IMR-90 (cell line): Measurements from ENCODE around the gene CDH23. TPM values are rescaled to one million over a fixed set of nuclear protein-coding genes. Genes with fewer than 3 reads are reported as not detected.

Experiments used
- ATAC-seq: fragments of 200-7000 bp; cut with Tn5 transposase; 2 replicates; pipeline ENCODE4 v1.9.1; 2020; ENCODE audit warnings: low read depth, mild to moderate bottlenecking, moderate library complexity
- BruUV-seq: library from RNA; stranded (reverse); fragments of 400-500 nt; replicated peaks from 2 replicates; lab custom pipeline; 2021; lab: Mats Ljungman, UMichigan
- CTCF ChIA-PET: fragments of 300-600 bp; formaldehyde crosslinking; extraction: SDS; loops from one replicate; lab custom pipeline; 2021; ENCODE audit warnings: antibody characterized with exemption; lab: Yijun Ruan, JAX
- POLR2A ChIA-PET: fragments of 300-600 bp; sonication (Branson Sonifier 250); formaldehyde crosslinking; loops from one replicate; lab custom pipeline; 2022; ENCODE audit warnings: antibody characterized with exemption; ENCODE audit not compliant: unreplicated experiment; lab: Charles Lee
- DNase-seq: peaks from one replicate; pipeline ENCODE4 v3.0.0; 2013
- H2AFZ ChIP-seq: replicated peaks from 2 replicates; pipeline ENCODE3; 2013; ENCODE audit warnings: low read length, mild to moderate bottlenecking; ENCODE audit not compliant: poor library complexity
- H2AK5ac ChIP-seq: 2 replicates; pipeline ENCODE4 v1.6.1; 2013; ENCODE audit warnings: low read depth, low read length, inconsistent platforms
- H2AK9ac ChIP-seq: replicated peaks from 2 replicates; pipeline ENCODE3; 2013; ENCODE audit warnings: mild to moderate bottlenecking, low read depth, low read length, moderate library complexity; ENCODE audit not compliant: poor library complexity
- H2BK120ac ChIP-seq: 2 replicates; pipeline ENCODE4 v1.6.1; 2013; ENCODE audit warnings: low read depth, low read length, inconsistent platforms
- H2BK15ac ChIP-seq: 3 replicates; pipeline ENCODE4 v1.6.1; 2013; ENCODE audit warnings: low read depth, low read length, inconsistent platforms
- H2BK20ac ChIP-seq: 2 replicates; pipeline ENCODE4 v1.6.1; 2013; ENCODE audit warnings: low read depth, mild to moderate bottlenecking, inconsistent platforms, low read length, moderate library complexity
- H2BK5ac ChIP-seq: 2 replicates; pipeline ENCODE4 v1.6.1; 2013; ENCODE audit warnings: mild to moderate bottlenecking, low read depth, low read length, inconsistent platforms; ENCODE audit not compliant: poor library complexity, severe bottlenecking
- H3K14ac ChIP-seq: replicated peaks from 2 replicates; pipeline ENCODE4 v1.6.1; 2013; ENCODE audit warnings: low read depth, low read length, inconsistent platforms
- H3K18ac ChIP-seq: 2 replicates; pipeline ENCODE4 v1.6.1; 2013; ENCODE audit warnings: low read depth, low read length, control low read depth
- H3K23ac ChIP-seq: 2 replicates; pipeline ENCODE4 v1.6.1; 2013; ENCODE audit warnings: low read depth, low read length, inconsistent platforms
- H3K27ac ChIP-seq: 2 replicates; pipeline ENCODE4 v1.5.1; 2013; ENCODE audit warnings: mild to moderate bottlenecking, control low read depth, low read length; ENCODE audit not compliant: insufficient read depth
- H3K27me3 ChIP-seq: 2 replicates; pipeline ENCODE4 v1.6.1; 2013; ENCODE audit warnings: low read length; ENCODE audit not compliant: control insufficient read depth, insufficient read depth
- H3K36me3 ChIP-seq: 2 replicates; pipeline ENCODE4 v1.6.1; 2013; ENCODE audit warnings: low read length, mixed read lengths; ENCODE audit not compliant: control insufficient read depth, insufficient read depth
- H3K4ac ChIP-seq: 2 replicates; pipeline ENCODE4 v1.6.1; 2013; ENCODE audit warnings: low read depth, low read length, inconsistent platforms
- H3K4me1 ChIP-seq: 2 replicates; pipeline ENCODE4 v1.6.1; 2013; ENCODE audit warnings: low read length, mixed read lengths; ENCODE audit not compliant: control insufficient read depth, insufficient read depth
- H3K4me2 ChIP-seq: 2 replicates; pipeline ENCODE4 v1.6.1; 2013; ENCODE audit warnings: low read depth, mild to moderate bottlenecking, control low read depth, low read length, moderate library complexity
- H3K4me3 ChIP-seq: 2 replicates; pipeline ENCODE4 v1.5.1; 2013; ENCODE audit warnings: low read depth, mild to moderate bottlenecking, control low read depth, low read length, moderate library complexity; ENCODE audit not compliant: insufficient read depth
- H3K56ac ChIP-seq: 2 replicates; pipeline ENCODE4 v1.6.1; 2013; ENCODE audit warnings: low read length, inconsistent platforms; ENCODE audit not compliant: insufficient read depth; ENCODE audit errors: extremely low read depth
- H3K79me1 ChIP-seq, 2 experiments: 2 replicates each; pipeline ENCODE4 v1.6.1; 2013; ENCODE audit warnings: low read length in 2 of 2, inconsistent platforms in 1 of 2, low read depth in 1 of 2
- H3K9ac ChIP-seq: 2 replicates; pipeline ENCODE4 v1.6.1; 2013; ENCODE audit warnings: low read depth, low read length, control low read depth
- H3K9me1 ChIP-seq: 2 replicates; pipeline ENCODE4 v1.6.1; 2013; ENCODE audit warnings: low read length, inconsistent platforms; ENCODE audit not compliant: insufficient read depth
- H3K9me3 ChIP-seq: 2 replicates; pipeline ENCODE4 v1.6.1; 2013; ENCODE audit warnings: low read length; ENCODE audit not compliant: control insufficient read depth, insufficient read depth
- H4K20me1 ChIP-seq: 2 replicates; pipeline ENCODE4 v1.6.1; 2013; ENCODE audit warnings: low read length, inconsistent platforms; ENCODE audit not compliant: insufficient read depth
- H4K5ac ChIP-seq: 2 replicates; pipeline ENCODE4 v1.6.1; 2013; ENCODE audit warnings: mild to moderate bottlenecking, low read depth, low read length, control low read depth
- H4K8ac ChIP-seq, 2 experiments: 2 replicates each; pipeline ENCODE4 v1.6.1; 2013; ENCODE audit warnings: low read depth in 2 of 2, low read length in 2 of 2, control low read depth in 1 of 2, inconsistent platforms in 1 of 2
- H4K91ac ChIP-seq: 2 replicates; pipeline ENCODE4 v1.6.1; 2013; ENCODE audit warnings: low read depth, low read length, inconsistent platforms; ENCODE audit not compliant: insufficient read depth
- BHLHE40 ChIP-seq: fragments of 150-350 bp; IDR thresholded peaks from 2 replicates; pipeline ENCODE4 v1.6.1; 2016; ENCODE audit warnings: mild to moderate bottlenecking, low read depth, low read length
- CEBPB ChIP-seq: IDR thresholded peaks from 2 replicates; pipeline ENCODE4 v1.6.1; 2012; ENCODE audit warnings: low read depth, low read length, improper control_type of control experiment
- CHD1 ChIP-seq: IDR thresholded peaks from 2 replicates; pipeline ENCODE4 v1.6.1; 2012; ENCODE audit warnings: low read depth, low read length, improper control_type of control experiment
- FOS ChIP-seq: fragments of 150-350 bp; IDR thresholded peaks from 2 replicates; pipeline ENCODE4 v1.6.1; 2016; ENCODE audit warnings: low read depth, low read length
- MAFK ChIP-seq: IDR thresholded peaks from 2 replicates; pipeline ENCODE4 v1.6.1; 2012; ENCODE audit warnings: low read depth, low read length, improper control_type of control experiment
- MAZ ChIP-seq: IDR thresholded peaks from 2 replicates; pipeline ENCODE4 v1.6.1; 2012; ENCODE audit warnings: low read depth, mild to moderate bottlenecking, low read length, improper control_type of control experiment, moderate library complexity, borderline replicate concordance
- MXI1 ChIP-seq: IDR thresholded peaks from 2 replicates; pipeline ENCODE4 v1.6.1; 2012; ENCODE audit warnings: low read depth, mild to moderate bottlenecking, low read length, moderate library complexity, borderline replicate concordance
- NFE2L2 ChIP-seq: fragments of 150-350 bp; IDR thresholded peaks from 2 replicates; pipeline ENCODE4 v1.6.1; 2016; ENCODE audit warnings: low read depth, mild to moderate bottlenecking, low read length
- POLR2A ChIP-seq: IDR thresholded peaks from 2 replicates; pipeline ENCODE4 v1.6.1; 2012; ENCODE audit warnings: mild to moderate bottlenecking, low read depth, low read length
- RAD21 ChIP-seq: IDR thresholded peaks from 2 replicates; pipeline ENCODE4 v1.6.1; 2012; ENCODE audit warnings: low read length, improper control_type of control experiment
- RCOR1 ChIP-seq: IDR thresholded peaks from 2 replicates; pipeline ENCODE4 v1.6.1; 2012; ENCODE audit warnings: mild to moderate bottlenecking, low read length, improper control_type of control experiment; ENCODE audit not compliant: insufficient replicate concordance
- RFX5 ChIP-seq: IDR thresholded peaks from 2 replicates; pipeline ENCODE4 v1.8.0; 2012; ENCODE audit warnings: low read depth, mild to moderate bottlenecking, low read length, moderate library complexity
- SMC3 ChIP-seq: fragments of 150-350 bp; IDR thresholded peaks from 2 replicates; pipeline ENCODE4 v1.6.1; 2016; ENCODE audit warnings: low read depth, mild to moderate bottlenecking, antibody characterized with exemption, low read length, moderate library complexity
- USF2 ChIP-seq: fragments of 150-350 bp; IDR thresholded peaks from 2 replicates; pipeline ENCODE4 v1.6.1; 2017; ENCODE audit warnings: mild to moderate bottlenecking, antibody characterized with exemption, low read length, low read depth
- WGBS, 2 experiments: methylation state at CpG; one replicate each; pipeline versions ENCODE4 v1.1.5 to v1.1.7; 2013; ENCODE audit warnings: missing lambda C conversion rate in 2 of 2; ENCODE audit not compliant: insufficient read length in 1 of 2; ENCODE audit errors: extremely low coverage in 2 of 2; 5-methylcytosine and 5-hydroxymethylcytosine counted together
- dilution Hi-C: fragments of 300-500 bp; cut with HindIII; formaldehyde crosslinking; loops from one replicate; pipeline ENCODE4 v1.14.3; 2018; ENCODE audit warnings: low sequenced_read_pairs; ENCODE audit not compliant: unreplicated experiment
- in situ Hi-C: fragments of 300-500 bp; cut with MboI; formaldehyde crosslinking; loops from 3 replicates; pipeline ENCODE4 v1.14.3; 2019; ENCODE audit warnings: low sequenced_read_pairs, inconsistent platforms, mixed read lengths
- intact Hi-C: fragments of 100-400 bp; cut with micrococcal nuclease; formaldehyde crosslinking; loops from 2 replicates; pipeline ENCODE4 v1.10.0; 2022
- polyA plus RNA-seq, 3 experiments: library from polyadenylated mRNA; depleted of rRNA; stranded (reverse); fragments of >200 nt; gene quantifications; 2 replicates each; pipeline ENCODE4 v1.2.3, GENCODE V29; 2012; ENCODE audit warnings: low replicate concordance in 1 of 3
- total RNA-seq: library from RNA; depleted of rRNA; stranded (reverse); fragments of >200 nt; gene quantifications from 2 replicates; pipeline ENCODE4 v1.2.3, GENCODE V29; 2012
- TF ChIP-seq, protein P1 (sequence below): fragments of 150-350 bp; IDR thresholded peaks from 2 replicates; pipeline ENCODE4 v1.6.1; 2016; ENCODE audit warnings: low read depth, mild to moderate bottlenecking, low read length, moderate library complexity, borderline replicate concordance
- TF ChIP-seq, protein P2 (sequence below): conservative IDR thresholded peaks from 2 replicates; pipeline ENCODE4 v1.5.1; 2012; ENCODE audit warnings: mild to moderate bottlenecking, low read depth, low read length, improper control_type of control experiment

The CDH23 gene
- total and polyA plus RNA-seq, 2 of the 4 experiments (the other 2 are of a cell fraction), result under 0.01 to 0.03 TPM

DNA sequence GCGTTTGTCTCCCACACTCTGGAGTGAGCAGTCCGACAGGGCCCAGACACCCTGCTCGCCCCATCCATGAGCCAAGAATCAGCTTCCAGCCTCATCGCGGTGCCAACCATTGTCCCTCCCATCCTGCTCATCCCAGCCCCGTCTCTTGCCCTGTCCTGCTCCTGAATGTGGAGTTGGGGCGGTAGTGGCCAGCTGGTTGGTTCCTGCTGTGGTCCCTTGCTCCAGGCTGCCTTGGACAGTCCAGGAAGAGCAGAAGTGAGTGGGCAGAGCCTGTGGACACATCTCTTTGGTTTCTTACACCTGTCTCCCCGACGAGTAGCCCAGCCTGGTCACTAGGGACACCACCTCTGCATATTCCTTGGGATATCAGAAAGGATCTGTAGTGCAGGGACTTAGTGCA, 63.9 kb downstream of the CDH23 start:
- Histone ChIP-seq H3K36me3 (no peaks in the 10 kb centered on the region), H3K9me3 (no peaks in the 10 kb centered on the region), H3K4ac (no peak overlapping the region), H4K5ac (no peak overlapping the region), H2AFZ (no peak overlapping the region), H2AK5ac (no peak overlapping the region), H4K8ac (no peak overlapping the region), H3K27me3 (peaks cover 32% of the 10 kb centered on the region), H3K27ac (no peak overlapping the region), H2BK120ac (no peak overlapping the region), H3K4me3 (no peak overlapping the region), H3K79me1 (no peaks in the 10 kb centered on the region), H2BK5ac (no peak overlapping the region), H4K91ac (no peak overlapping the region), H3K4me2 (no peak overlapping the region), H2AK9ac (no peak overlapping the region), H3K56ac (no peak overlapping the region), H4K20me1 (no peaks in the 10 kb centered on the region), H3K14ac (no peak overlapping the region), H3K23ac (no peak overlapping the region), H3K9ac (no peak overlapping the region), H2BK15ac (no peak overlapping the region), H3K18ac (no peak overlapping the region), H3K4me1 (no peaks in the 10 kb centered on the region), H3K9me1 (no peaks in the 10 kb centered on the region), H2BK20ac (no peak overlapping the region)
- WGBS, 2 experiments, result 60% methylated on average over 1 of the region's 9 CpGs; no CpG with 5 or more reads in 1 of the 2 experiments
- DNase-seq, result no peak
- no TSS peak for BruUV-seq
- POLR2A ChIA-PET, result no interaction called here
- TF ChIP-seq RCOR1 (no peak), POLR2A (no peak), USF2 (no peak), NFE2L2 (no peak), MAZ (no peak), CEBPB (no peak), CHD1 (no peak), FOS (no peak), MAFK (no peak), BHLHE40 (no peak), MXI1 (no peak), RAD21 (no peak), SMC3 (no peak), RFX5 (no peak)
- TF ChIP-seq, protein P1, sequence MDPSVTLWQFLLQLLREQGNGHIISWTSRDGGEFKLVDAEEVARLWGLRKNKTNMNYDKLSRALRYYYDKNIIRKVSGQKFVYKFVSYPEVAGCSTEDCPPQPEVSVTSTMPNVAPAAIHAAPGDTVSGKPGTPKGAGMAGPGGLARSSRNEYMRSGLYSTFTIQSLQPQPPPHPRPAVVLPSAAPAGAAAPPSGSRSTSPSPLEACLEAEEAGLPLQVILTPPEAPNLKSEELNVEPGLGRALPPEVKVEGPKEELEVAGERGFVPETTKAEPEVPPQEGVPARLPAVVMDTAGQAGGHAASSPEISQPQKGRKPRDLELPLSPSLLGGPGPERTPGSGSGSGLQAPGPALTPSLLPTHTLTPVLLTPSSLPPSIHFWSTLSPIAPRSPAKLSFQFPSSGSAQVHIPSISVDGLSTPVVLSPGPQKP, result no peak
- TF ChIP-seq, protein P2, sequence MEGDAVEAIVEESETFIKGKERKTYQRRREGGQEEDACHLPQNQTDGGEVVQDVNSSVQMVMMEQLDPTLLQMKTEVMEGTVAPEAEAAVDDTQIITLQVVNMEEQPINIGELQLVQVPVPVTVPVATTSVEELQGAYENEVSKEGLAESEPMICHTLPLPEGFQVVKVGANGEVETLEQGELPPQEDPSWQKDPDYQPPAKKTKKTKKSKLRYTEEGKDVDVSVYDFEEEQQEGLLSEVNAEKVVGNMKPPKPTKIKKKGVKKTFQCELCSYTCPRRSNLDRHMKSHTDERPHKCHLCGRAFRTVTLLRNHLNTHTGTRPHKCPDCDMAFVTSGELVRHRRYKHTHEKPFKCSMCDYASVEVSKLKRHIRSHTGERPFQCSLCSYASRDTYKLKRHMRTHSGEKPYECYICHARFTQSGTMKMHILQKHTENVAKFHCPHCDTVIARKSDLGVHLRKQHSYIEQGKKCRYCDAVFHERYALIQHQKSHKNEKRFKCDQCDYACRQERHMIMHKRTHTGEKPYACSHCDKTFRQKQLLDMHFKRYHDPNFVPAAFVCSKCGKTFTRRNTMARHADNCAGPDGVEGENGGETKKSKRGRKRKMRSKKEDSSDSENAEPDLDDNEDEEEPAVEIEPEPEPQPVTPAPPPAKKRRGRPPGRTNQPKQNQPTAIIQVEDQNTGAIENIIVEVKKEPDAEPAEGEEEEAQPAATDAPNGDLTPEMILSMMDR, result no peak
- dilution Hi-C loops, result no loop called here
- in situ Hi-C loops, result no loop called here
- intact Hi-C loops, result no loop called here
- CTCF ChIA-PET, result no interaction called here
- ATAC-seq, result no peak
